Lower leg skin (tissue), 4 donors: ENCODE measurements around the gene RNF40. TPM values are rescaled to one million over a fixed set of nuclear protein-coding genes. Genes with fewer than 3 reads are reported as not detected.

Experiments used
- DNase-seq, 2 donors: peaks; one replicate each; pipeline ENCODE4 v3.0.0-alpha.2; 2019; ENCODE audit warnings: low spot score in 2 of 2
- H3K4me3 ChIP-seq: fragments of 200-600 bp; sonication (generic); 2 replicates; pipeline ENCODE4 v1.5.1; 2017; ENCODE audit warnings: mild to moderate bottlenecking, low read depth; ENCODE audit not compliant: poor library complexity, severe bottlenecking
- CTCF ChIP-seq, 3 donors: fragments of 450-650 bp; IDR thresholded peaks; one replicate each; pipeline ENCODE4 v1.5.1; 2016; ENCODE audit warnings: antibody characterized with exemption in 3 of 3, mild to moderate bottlenecking in 3 of 3, moderate library complexity in 2 of 3
- POLR2A ChIP-seq, 2 donors: fragments of 450-650 bp; IDR thresholded peaks; one replicate each; pipeline ENCODE4 v1.6.1; 2016 to 2017; ENCODE audit warnings: antibody characterized with exemption in 2 of 2, mild to moderate bottlenecking in 1 of 2, moderate library complexity in 1 of 2
- WGBS, 2 donors: methylation state at CpG; one replicate each; pipeline ENCODE4 v1.1.5; 2018; 5-methylcytosine and 5-hydroxymethylcytosine counted together
- intact Hi-C: fragments of 100-400 bp; cut with DNase I; formaldehyde crosslinking; loops from one replicate; pipeline ENCODE4 v1.15.0; 2023; ENCODE audit warnings: low total_unique reads
- total RNA-seq, 4 donors: library from RNA; depleted of rRNA; stranded (reverse); fragments of >200 nt; gene quantifications; one replicate each; pipeline ENCODE4 v1.1.0, GENCODE V29; 2016

Gene RNF40
- 100 to 1,000 TPM in 1 of 4 donors, 10 to 100 TPM in 3; 82.2 to 112 (median 92.9) TPM for total RNA-seq

- intact Hi-C loops = no loop called here
- TF ChIP-seq POLR2A (IDR thresholded peaks at IDR 0.05) (peak in 1 of 2 donors; percentile 38), CTCF (IDR thresholded peaks at IDR 0.05) (no peak)
- DNase-seq = peak; percentile 98 to 99
- H3K4me3 ChIP-seq = peak within 1 kb of the TSS; percentile 79
- 1% methylated on average over 57 to 60 of the region's 60 CpGs for WGBS, 2 donors
Observed at GRCh38 chr16:30761928-30762902, at the start of gene RNF40, which contains the start of gene CFAP119. Gene RNF40 (plus strand): TSS chr16:30762322. CDS start chr16:30762546, 224 bp downstream. Gene CFAP119 (minus strand): TSS chr16:30762062. CDS start chr16:30761748, 314 bp downstream.

- 84 to 85% methylated on average over 17 of the region's 17 CpGs for WGBS, 2 donors
Observed at GRCh38 chr16:30715750-30716445, 46.2 kb upstream of the RNF40 start.

DNA sequence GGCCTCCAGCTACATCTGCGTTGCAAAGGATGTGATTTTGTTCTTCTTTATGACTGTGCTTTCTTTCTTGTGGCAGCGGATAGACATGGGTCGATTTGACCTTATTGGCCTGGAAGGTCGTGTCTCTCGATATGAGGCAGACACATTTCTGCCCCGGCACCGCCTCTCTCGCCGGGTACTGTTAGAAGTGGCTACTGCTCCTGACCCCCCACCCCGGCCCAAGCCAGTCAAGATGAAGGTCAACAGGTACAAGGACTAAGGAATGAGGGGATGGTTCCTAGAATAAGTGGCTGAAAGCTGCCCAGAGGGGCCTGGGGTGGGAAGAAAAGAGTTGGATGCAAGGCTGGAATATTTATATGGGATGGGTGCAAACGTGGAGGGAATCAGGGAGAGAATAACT lies 42.0 kb upstream of the RNF40 start:
- no peak for DNase-seq
- intact Hi-C loops = loop anchor here (10.0 kb wide), 1 partner anchor 55 kb away; no protein-coding TSS in a partner anchor
- no peak overlapping the region for H3K4me3 ChIP-seq
- TF ChIP-seq CTCF (IDR thresholded peaks at IDR 0.05) (no peak), POLR2A (IDR thresholded peaks at IDR 0.05) (no peak)
- WGBS, 2 donors = 91% methylated on average over 11 of the region's 11 CpGs

More at GRCh38 chr16:30715750-30716445, 46.2 kb upstream of the RNF40 start:
- TF ChIP-seq CTCF (IDR thresholded peaks at IDR 0.05) (no peak), POLR2A (IDR thresholded peaks at IDR 0.05) (no peak)
- intact Hi-C loops = no loop called here
- DNase-seq = no peak
- no peak overlapping the region for H3K4me3 ChIP-seq

DNA sequence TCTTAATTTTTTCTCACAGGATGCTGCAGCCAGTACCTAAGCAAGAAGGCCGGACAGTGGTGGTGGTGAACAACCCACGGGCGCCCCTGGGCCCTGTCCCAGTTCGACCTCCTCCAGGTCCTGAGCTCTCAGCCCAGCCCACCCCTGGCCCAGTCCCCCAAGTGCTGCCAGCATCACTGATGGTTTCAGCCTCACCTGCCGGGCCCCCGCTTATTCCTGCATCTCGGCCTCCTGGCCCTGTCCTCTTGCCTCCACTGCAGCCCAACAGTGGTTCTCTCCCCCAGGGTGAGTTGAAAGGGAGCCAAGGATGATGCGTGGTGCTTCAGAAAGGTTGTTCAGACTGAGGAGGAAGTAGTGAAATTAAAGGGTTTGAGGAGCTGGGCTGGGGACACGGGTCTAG lies 41.4 kb upstream of the RNF40 start:
- intact Hi-C loops = loop anchor here (10.0 kb wide), 1 partner anchor 54 kb away; no protein-coding TSS in a partner anchor
- 81 to 89% methylated on average over 8 to 9 of the region's 9 CpGs for WGBS, 2 donors
- no peak overlapping the region for H3K4me3 ChIP-seq
- TF ChIP-seq CTCF (IDR thresholded peaks at IDR 0.05) = no peak
- no peak for DNase-seq

- 94 to 95% methylated on average over 8 of the region's 8 CpGs for WGBS, 2 donors
- intact Hi-C loops = loop anchor here (10.0 kb wide), 1 partner anchor 54 kb away; no protein-coding TSS in a partner anchor
- TF ChIP-seq POLR2A (IDR thresholded peaks at IDR 0.05) (no peak), CTCF (IDR thresholded peaks at IDR 0.05) (no peak)
Observed at GRCh38 chr16:30721167-30721566, 41.0 kb upstream of the RNF40 start.

More at GRCh38 chr16:30721167-30721566, 41.0 kb upstream of the RNF40 start:
- no peak for DNase-seq
- no peak overlapping the region for H3K4me3 ChIP-seq
